Stimulated activated CD8-positive, alpha-beta memory T cell treated with anti-CD3 and anti-CD28 coated beads, Interleukin-7, amount 100 ng/mL, for 48 hours (primary cell): ENCODE measurements around the gene EIF2A.
"Not testable (repeated sequence)": the region's sequence is repeated elsewhere in the genome, so short reads cannot be mapped to it uniquely, and the experiment has no call there.

Experiments
- DNase-seq, 2 donors: peaks; one replicate each; pipeline ENCODE4 v3.0.0-alpha.2; 2020; ENCODE audit warnings: low read depth in 1 of 2; ENCODE audit errors: extremely low read depth in 1 of 2

Gene EIF2A

GRCh38 chr3:150600647-150601530, 54.3 kb downstream of the EIF2A start:
- DNase-seq, result not testable (repeated sequence)

GRCh38 chr3:150602426-150603152, 56.0 kb downstream of the EIF2A start:
- DNase-seq, result no peak

GRCh38 chr3:150603153-150603979, 56.8 kb downstream of the EIF2A start, which contains the start of gene SELENOT:
Gene SELENOT (plus strand): TSS chr3:150603321. CDS start chr3:150603363, 42 bp downstream.
- peak; percentile 86 to 90 for DNase-seq

GRCh38 chr3:150603980-150604319, 57.4 kb downstream of the EIF2A start:
- DNase-seq, result no peak

GRCh38 chr3:150605998-150606641, 59.5 kb downstream of the EIF2A start:
- no peak for DNase-seq

- no peak for DNase-seq
These were observed 60.9 kb downstream of the EIF2A start for GRCh38 chr3:150607267-150608065.

- DNase-seq, result no peak
These were observed 63.4 kb downstream of the EIF2A start for GRCh38 chr3:150609988-150610387.

GRCh38 chr3:150610785-150611184, 64.2 kb downstream of the EIF2A start:
- DNase-seq, result no peak

- no peak for DNase-seq
These were observed 65.1 kb downstream of the EIF2A start for GRCh38 chr3:150611666-150612065.

- DNase-seq, result no peak
These were observed 65.9 kb downstream of the EIF2A start for GRCh38 chr3:150612494-150612893.

- no peak for DNase-seq
These were observed 66.4 kb downstream of the EIF2A start for GRCh38 chr3:150613034-150613433.

- no peak for DNase-seq
These were observed 67.3 kb downstream of the EIF2A start for GRCh38 chr3:150613709-150614480.

- DNase-seq, result no peak
These were observed 73.6 kb downstream of the EIF2A start for GRCh38 chr3:150620002-150620689.

- DNase-seq, result not testable (repeated sequence)
These were observed 76.4 kb downstream of the EIF2A start for GRCh38 chr3:150622955-150623354.

- DNase-seq, result no peak
These were observed 77.4 kb downstream of the EIF2A start for GRCh38 chr3:150623945-150624344.

- DNase-seq, result no peak
These were observed 79.8 kb downstream of the EIF2A start for GRCh38 chr3:150626148-150626930.

- no peak for DNase-seq
These were observed 81.0 kb downstream of the EIF2A start for GRCh38 chr3:150627557-150627956.
